NCI-H82 (cell line): ENCODE measurements around the gene ATG14.
"Not testable (repeated sequence)": the region's sequence is repeated elsewhere in the genome, so short reads cannot be mapped to it uniquely, and the experiment has no call there.

ENCODE experiments used
- DNase-seq: peaks from one replicate; lab custom pipeline; 2025; lab: John Stamatoyannopoulos, UW

Gene ATG14

DNA sequence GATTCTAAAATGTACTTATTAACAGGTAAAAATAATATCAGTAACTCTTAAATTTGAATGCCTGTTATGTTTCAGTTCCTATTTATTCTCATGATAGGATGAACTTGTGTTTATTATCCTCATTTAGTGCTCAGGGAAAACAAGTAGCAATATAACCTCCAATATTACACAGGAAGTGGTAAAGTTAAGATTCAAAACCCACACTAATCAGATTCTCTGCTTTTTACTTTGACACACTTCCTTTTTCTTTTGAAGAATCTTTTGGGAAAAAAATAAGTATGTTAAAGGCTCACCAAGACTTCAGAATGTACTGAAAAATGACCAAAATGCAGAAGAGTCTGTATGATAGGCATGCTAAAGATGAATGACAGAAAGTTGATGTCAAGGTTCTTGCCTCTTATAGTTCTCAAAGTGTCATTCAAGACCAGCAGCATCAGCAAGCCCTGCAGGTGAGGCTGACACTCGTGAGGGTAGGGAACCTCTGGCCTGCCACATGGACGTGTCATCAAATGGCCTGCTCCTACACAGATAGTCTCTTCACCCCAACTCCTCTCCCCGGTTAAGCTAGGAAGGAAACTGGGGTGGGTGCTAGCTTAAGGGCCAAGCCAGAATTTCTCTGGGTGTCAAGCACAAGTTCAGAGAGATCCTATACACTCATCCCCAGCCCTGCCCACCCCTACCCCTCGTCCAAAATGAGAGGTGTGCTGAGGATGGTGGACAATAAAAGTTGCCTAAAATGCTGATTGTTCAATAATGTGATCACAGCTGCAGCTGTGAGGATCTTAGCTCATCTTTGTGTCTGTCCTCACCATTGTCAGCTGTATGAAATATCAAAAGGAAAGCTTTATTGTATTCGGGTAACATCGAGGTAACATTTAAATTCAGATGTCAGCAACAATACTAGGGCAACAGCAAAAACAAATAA is 22.5 kb upstream of the ATG14 start:
- DNase-seq = no peak

DNA sequence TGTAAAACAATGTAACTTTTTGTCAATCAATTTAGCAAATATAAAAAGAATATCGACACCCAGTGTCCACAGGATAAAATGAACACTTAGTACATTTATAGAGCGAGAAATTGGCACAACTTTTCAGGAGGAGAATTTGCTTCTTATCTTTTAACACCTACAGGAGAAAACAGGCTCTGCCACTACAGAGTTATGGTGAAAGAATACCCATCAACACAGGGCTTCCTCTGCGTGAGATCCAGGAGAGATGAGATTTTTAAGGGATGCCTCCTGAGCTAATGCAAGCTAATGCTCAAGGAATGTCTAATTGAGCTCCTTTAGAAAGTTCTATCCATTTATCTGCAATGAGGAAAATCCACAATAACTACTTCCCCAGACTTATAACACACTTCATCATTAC is 21.0 kb upstream of the ATG14 start:
- no peak for DNase-seq

- peak; percentile 76 for DNase-seq
These were observed 18.5 kb upstream of the ATG14 start for GRCh38 chr14:55430024-55430690.

DNA sequence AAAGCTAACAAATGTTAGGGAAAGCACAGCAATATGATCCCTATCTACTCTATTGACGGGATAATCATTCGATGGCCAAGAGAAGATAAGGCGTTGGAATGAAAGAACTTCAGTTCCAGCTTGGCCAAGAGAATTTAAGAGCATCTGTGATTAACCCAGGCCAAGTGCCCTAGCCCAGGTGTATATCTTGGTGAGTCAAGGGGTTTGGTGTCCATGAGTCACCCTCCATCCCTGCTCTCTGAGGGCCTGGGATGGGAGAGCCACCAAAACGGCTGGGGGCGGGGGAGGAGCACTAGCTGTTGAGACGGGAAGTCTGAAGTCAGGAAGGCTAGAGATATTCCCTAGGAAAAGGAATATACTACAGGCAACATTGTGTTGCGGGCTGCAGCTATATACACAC is 15.8 kb upstream of the ATG14 start:
- no peak for DNase-seq

DNA sequence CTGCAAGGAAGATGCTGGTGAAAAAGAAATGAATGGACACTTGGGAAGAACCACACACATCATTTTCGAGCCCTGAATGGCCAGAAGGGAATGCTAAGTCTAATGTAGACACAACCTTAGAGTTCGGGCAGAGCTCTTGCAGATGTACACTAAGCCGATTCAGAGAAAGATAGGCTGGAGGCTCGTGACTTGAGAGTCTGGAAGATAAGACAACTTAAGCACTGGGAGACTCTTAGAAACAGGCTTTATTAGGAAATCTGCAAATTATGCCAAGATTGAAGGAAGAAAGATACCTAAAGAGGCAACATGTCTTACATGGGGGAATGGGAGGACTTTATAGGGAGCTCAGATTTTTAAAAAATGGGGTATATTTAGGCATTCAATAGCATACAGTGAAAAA is 15.3 kb upstream of the ATG14 start:
- DNase-seq = peak; percentile 28

DNA sequence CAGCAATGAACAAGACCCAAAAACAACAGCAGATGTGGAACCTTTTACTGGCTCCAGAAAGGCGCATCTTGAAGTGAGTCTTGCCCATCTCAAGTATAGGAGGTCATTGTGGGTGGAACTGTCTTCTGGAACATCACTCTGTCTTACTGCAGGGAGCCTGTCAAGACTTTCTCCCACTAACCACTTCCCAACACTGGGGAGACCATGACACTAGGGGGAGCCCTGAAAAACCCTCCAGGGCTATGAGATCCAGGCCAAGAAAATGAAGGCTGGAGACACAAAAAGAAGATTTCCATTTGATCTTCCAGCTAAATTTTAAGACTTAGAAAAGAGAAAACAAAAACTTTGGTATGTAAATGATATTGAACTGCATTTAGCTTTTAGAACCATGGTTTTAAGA is 13.5 kb upstream of the ATG14 start:
- no peak for DNase-seq

DNA sequence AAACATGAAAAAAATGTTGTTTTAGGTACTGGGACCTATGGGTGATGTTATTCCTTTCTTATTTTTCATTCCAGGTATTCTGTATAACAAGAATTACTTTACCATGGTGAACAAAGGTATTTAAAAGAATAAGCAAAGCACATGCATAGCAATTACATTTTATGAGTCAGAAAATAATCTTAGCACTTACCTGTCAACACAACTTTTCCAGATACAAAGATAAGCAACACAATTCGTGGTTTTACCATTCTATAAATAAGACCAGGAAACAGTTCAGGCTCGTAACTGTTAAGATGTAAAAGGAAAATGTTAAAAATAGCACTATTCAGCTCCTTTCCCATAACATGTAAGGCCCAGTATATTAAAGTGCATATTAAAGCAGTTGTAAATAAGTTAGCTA is 12.3 kb upstream of the ATG14 start:
- no peak for DNase-seq

DNA sequence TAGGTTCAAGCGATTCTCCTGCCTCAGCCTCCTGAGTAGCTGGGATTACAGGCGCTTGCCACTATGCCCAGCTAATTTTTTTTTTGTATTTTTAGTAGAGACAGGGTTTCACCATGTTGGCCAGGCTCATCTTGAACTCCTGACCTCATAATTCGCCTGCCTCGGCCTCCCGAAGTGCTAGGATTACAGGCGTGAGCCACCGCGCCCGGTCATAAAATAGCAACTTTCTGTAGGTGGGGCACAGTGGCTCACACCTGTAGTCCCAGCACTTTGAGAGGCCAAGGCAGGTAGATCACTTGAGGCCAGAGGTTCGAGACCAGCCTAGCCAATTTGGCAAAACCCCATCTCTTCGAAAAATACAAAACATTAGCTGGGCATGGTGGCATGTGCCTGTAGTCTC is 10.7 kb upstream of the ATG14 start:
- not testable (repeated sequence) for DNase-seq

GRCh38 chr14:55419663-55420062 is 8.0 kb upstream of the ATG14 start:
- DNase-seq = no peak

- no peak for DNase-seq
These were observed 6.8 kb upstream of the ATG14 start for GRCh38 chr14:55418411-55418810.

DNA sequence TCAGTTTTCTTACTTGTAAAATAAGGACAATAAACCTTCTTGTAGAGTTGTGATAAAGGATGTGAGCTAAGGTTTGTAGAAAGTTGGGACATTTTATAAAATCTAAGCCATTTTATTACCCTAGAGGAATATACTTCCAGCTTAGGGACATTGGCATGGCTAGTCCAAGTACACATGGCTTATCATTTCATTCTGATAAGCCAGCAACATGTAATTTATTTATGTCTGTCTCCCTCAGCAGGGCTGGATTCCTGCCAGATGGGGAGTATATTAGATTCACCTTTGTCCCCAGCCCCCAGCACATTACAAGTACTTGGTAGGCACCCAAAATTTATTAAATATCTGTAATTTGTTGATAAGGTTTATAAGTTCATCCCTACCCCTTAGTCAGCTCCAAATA is 6.3 kb upstream of the ATG14 start:
- DNase-seq = peak; percentile 19

DNA sequence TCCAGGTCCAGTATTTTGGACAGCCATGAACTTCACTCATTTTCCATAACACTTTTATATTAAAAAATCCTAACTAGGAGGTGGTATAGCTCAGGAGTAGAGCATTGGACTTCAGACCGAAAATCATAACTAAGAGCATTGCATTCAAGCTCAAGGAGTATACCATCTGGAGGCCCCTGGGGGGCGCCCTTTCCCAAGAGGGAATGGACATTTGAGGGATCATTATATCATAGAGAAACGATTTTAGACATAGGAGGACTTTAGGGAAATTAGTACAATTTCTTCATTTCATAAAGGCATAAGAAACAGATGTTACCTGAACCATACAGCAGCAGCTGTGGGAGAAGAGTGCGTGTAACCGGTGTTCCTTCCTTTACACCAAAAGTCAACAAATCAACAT is 5.2 kb upstream of the ATG14 start:
- DNase-seq = peak; percentile 54

DNA sequence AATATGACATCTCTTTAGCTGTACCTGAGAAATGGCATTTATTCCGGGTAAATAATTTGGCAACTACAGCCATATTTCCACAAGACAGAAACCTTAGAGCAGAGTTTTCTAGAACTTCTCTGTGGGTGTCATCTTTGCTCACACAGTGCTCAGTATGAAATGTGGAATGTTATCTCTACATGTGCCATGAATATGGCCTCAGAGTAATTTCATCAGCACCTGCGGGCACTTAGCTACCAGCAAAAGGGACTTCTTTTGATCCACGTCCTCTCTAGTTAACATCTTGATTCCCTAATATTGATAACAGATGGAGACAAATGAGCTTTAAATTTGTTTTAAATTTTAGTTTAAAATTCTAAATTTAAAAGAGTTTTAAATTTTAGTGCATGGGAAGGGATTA is 2.9 kb upstream of the ATG14 start:
- DNase-seq = no peak

- peak; percentile 74 for DNase-seq
These were observed 1.0 kb upstream of the ATG14 start for GRCh38 chr14:55412676-55413075.

GRCh38 chr14:55410876-55411275 is 754 bp downstream of the ATG14 start:
- no peak for DNase-seq

- no peak for DNase-seq
These were observed 7.3 kb downstream of the ATG14 start for GRCh38 chr14:55404173-55404854.

DNA sequence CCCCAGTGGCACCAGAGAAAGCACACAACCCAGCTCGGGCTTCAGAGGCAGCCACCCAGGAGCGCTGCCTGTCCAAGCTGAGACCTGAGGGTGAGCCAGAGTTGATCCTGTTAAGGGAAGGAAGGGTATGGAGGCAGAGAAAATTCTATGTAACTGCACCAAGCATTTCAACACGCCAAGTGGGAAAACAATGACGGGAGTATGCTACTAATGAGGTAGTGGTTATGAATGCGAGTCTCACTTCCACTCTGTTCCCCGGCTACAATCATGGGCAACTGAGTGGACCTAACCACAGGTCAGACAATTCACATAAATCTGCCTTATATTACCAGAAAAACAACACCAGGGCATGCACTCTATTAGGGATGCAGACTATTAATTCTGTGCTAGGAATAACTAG is 9.9 kb downstream of the ATG14 start:
- no peak for DNase-seq

DNA sequence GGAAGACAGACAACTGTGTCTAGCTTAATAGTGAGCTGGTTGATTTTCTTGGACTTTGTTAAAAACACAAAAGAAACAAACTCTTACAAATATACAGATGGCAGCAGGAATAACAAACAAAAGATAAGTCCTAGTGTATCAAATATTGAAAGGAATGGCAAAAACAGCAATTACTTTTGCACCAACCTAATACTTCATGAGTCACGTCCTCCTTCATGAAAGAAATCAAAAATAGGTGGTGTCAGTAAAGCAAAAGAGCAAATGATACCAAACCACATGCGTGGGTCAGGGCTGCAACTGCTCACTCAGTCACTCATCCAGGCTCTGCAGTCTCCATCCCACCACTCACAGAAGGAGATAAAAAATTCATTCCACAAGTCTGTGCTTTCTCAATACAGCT is 11.8 kb downstream of the ATG14 start:
- DNase-seq = no peak

GRCh38 chr14:55399183-55399582 is 12.4 kb downstream of the ATG14 start:
- DNase-seq = no peak

DNA sequence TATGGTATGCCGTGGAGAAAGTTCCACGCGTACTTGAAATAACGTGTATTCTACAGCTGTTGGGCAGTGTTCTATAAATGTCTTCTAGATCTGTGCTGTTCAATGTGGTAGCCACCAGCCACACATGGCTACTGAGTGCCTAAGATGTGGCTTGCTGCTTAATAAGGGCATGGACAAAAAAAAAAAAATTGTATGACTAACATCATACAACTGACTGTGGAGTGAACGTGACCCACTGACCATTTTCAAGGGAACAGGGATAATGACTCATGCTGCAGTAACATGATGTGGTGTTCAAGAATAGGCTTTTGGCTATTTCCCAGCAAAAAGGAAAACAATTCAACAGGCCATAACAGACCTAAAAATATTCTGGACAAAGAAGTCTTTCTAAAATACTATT is 13.0 kb downstream of the ATG14 start:
- no peak for DNase-seq

GRCh38 chr14:55389330-55389729 is 22.3 kb downstream of the ATG14 start:
- DNase-seq = no peak

DNA sequence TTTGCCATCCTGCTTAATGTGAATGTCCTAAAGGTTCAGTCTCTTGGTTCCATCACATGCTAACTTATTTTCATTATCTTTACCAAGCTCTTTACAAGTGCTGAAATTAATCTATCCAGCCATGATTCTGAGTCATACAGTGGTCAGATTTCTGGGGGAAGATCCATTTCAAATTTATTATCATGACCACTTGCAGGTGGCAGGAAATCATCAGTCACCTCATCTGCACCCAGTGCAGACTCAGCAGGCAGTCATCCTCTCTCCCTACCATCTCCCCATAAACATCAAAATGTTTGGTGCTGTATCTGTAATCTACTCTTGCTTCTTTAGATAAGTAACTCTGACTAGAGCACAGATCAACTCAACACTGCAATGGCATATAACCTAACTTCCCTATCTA is 23.5 kb downstream of the ATG14 start:
- DNase-seq = no peak

- no peak for DNase-seq
These were observed 24.5 kb downstream of the ATG14 start for GRCh38 chr14:55387121-55387520.
